ENCODE data around the gene FAS. TPM values are rescaled to one million over a fixed set of nuclear protein-coding genes. Genes with fewer than 3 reads are reported as not detected.

The FAS gene
- total and polyA plus RNA-seq, 9 of the 15 experiments (the other 6 are each of a cell fraction or from before 2014, with no cell fraction given) = 0.08 to 0.62 (median 0.37) TPM

- Histone ChIP-seq H3K9me1 (ENCODE audit: control insufficient read depth, insufficient read depth, low read length) (no peaks in the 10 kb centered on the region), H4K20me1 (replicated peaks; ENCODE audit: control insufficient read depth, insufficient read depth, low read length) (no peaks in the 10 kb centered on the region), H3K4me3 (no peak overlapping the region), H3K79me2 (ENCODE audit: control insufficient read depth, insufficient read depth, low read length) (no peaks in the 10 kb centered on the region), H3K27me3 (ENCODE audit: control insufficient read depth in 2 of 2, insufficient read depth in 2 of 2, low read length in 2 of 2) (no peaks in the 10 kb centered on the region), H3K9ac (ENCODE audit: insufficient read depth in 1 of 2, low read depth in 2 of 2, low read length in 2 of 2) (no peak overlapping the region), H3K9me3 (replicated peaks; ENCODE audit: control insufficient read depth, insufficient read depth, low read depth, low read length) (no peaks in the 10 kb centered on the region), H3K4me2 (ENCODE audit: insufficient read depth, low read length) (no peak overlapping the region), H3K36me3 (ENCODE audit: control insufficient read depth, insufficient read depth, low read length) (no peaks in the 10 kb centered on the region), H3K27ac (ENCODE audit: extremely low read depth, low read depth, low read length) (no peak overlapping the region), H3K4me1 (replicated peaks in 1 of 2; ENCODE audit: control insufficient read depth in 2 of 2, insufficient read depth in 2 of 2, low read length in 2 of 2) (no peaks in the 10 kb centered on the region), H2AFZ (ENCODE audit: low read depth, low read length) (no peak overlapping the region)
- WGBS (ENCODE audit: insufficient coverage, low coverage, missing lambda C conversion rate) = 3% methylated on average over 5 of the region's 5 CpGs
- in situ Hi-C loops (cut with MboI) (no loop called here), intact Hi-C loops (cut with micrococcal nuclease) (no loop called here)
- ChIA-PET CTCF (ENCODE audit: low intra/inter-chr PET ratio) (no interaction called here), POLR2A (interaction anchor here (0.6 kb wide), 1 partner anchor 78 kb away, joined by 5 read pairs; no protein-coding TSS in a partner anchor)
- BruUV-seq (replicated peaks) = no TSS peak
- no peak for FAIRE-seq
- DNase-seq (ENCODE audit: extremely low read depth in 1 of 4, low spot score in 3 of 4) = no peak
- no peak for ATAC-seq
- TF ChIP-seq NR2F6 (CRISPR knock-in tag; IDR thresholded peaks at IDR 0.05) = no peak
- no peak for TF ChIP-seq TARDBP (IDR thresholded peaks at IDR 0.05)
- no peak for TF ChIP-seq ZBTB17 (CRISPR knock-in tag; IDR thresholded peaks at IDR 0.05)
- TF ChIP-seq TCF7 (IDR thresholded peaks at IDR 0.05; ENCODE audit: borderline replicate concordance) = no peak
- no peak for TF ChIP-seq STAT5B (CRISPR knock-in tag; IDR thresholded peaks at IDR 0.05)
- TF ChIP-seq, protein P1, sequence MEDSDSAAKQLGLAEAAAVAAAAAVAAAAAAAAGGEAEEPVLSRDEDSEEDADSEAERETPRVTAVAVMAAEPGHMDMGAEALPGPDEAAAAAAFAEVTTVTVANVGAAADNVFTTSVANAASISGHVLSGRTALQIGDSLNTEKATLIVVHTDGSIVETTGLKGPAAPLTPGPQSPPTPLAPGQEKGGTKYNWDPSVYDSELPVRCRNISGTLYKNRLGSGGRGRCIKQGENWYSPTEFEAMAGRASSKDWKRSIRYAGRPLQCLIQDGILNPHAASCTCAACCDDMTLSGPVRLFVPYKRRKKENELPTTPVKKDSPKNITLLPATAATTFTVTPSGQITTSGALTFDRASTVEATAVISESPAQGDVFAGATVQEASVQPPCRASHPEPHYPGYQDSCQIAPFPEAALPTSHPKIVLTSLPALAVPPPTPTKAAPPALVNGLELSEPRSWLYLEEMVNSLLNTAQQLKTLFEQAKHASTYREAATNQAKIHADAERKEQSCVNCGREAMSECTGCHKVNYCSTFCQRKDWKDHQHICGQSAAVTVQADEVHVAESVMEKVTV (CRISPR knock-in tag; IDR thresholded peaks at IDR 0.05) = no peak
- TF ChIP-seq CTBP1 (IDR thresholded peaks at IDR 0.05; ENCODE audit: borderline replicate concordance) = no peak
- TF ChIP-seq, protein P2, sequence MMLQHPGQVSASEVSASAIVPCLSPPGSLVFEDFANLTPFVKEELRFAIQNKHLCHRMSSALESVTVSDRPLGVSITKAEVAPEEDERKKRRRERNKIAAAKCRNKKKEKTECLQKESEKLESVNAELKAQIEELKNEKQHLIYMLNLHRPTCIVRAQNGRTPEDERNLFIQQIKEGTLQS (IDR thresholded peaks at IDR 0.05) = peak; percentile 27; the same call in 1 of the 2 replicates
- TF ChIP-seq, protein P2 (CRISPR knock-in tag; conservative IDR thresholded peaks at IDR 0.05) = no peak
Measured at GRCh38 chr10:89001024-89001728, 10.6 kb downstream of the FAS start.

Measured in K562 (cell line).